ENCODE data around the gene PCDHB9.
"Not testable (repeated sequence)": the region's sequence is repeated elsewhere in the genome, so short reads cannot be mapped to it uniquely, and the experiment has no call there.

The PCDHB9 gene

DNA sequence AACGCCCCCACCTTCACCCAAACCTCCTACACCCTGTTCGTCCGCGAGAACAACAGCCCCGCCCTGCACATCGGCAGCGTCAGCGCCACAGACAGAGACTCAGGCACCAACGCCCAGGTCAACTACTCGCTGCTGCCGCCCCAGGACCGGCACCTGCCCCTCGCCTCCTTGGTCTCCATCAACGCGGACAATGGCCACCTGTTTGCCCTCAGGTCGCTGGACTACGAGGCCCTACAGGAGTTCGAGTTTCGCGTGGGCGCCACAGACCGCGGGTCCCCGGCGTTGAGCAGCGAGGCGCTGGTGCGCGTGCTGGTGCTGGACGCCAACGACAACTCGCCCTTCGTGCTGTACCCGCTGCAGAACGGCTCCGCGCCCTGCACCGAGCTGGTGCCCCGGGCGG lies 37.9 kb downstream of the PCDHB9 start:
- ATAC-seq (replicated peaks; ENCODE audit: extremely low read depth, poor library complexity, severe bottlenecking); H3K4me3 Mint-ChIP-seq; H3K36me3 Mint-ChIP-seq (ENCODE audit: insufficient read depth); H3K4me1 Mint-ChIP-seq; DNase-seq (ENCODE audit: low spot score in 2 of 2); H3K9me3 Mint-ChIP-seq; H3K27ac Mint-ChIP-seq (ENCODE audit: low read depth): not testable (repeated sequence)
- H3K27me3 Mint-ChIP-seq, result peaks cover 45% of the 10 kb centered on the region

DNA sequence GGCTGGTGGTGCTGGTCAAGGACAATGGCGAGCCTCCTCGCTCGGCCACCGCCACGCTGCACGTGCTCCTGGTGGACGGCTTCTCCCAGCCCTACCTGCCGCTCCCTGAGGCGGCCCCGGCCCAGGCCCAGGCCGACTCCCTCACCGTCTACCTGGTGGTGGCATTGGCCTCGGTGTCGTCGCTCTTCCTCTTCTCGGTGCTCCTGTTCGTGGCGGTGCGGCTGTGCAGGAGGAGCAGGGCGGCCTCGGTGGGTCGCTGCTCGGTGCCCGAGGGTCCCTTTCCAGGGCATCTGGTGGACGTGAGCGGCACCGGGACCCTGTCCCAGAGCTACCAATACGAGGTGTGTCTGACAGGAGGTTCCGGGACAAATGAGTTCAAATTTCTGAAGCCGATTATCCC lies 38.5 kb downstream of the PCDHB9 start:
- peaks cover 40% of the 10 kb centered on the region for H3K27me3 Mint-ChIP-seq
- not testable (repeated sequence) for H3K36me3 Mint-ChIP-seq (ENCODE audit: insufficient read depth)

GRCh38 chr5:141234109-141234667 lies 47.2 kb downstream of the PCDHB9 start:
- no peak for ATAC-seq (replicated peaks; ENCODE audit: extremely low read depth, poor library complexity, severe bottlenecking)
- Mint-ChIP-seq H3K9me3 (peaks cover 17% of the 10 kb centered on the region), H3K27me3 (peaks cover 34% of the 10 kb centered on the region), H3K4me3 (no peak overlapping the region), H3K36me3 (ENCODE audit: insufficient read depth) (peaks cover 1% of the 10 kb centered on the region), H3K4me1 (no peaks in the 10 kb centered on the region), H3K27ac (ENCODE audit: low read depth) (no peak overlapping the region)
- DNase-seq (ENCODE audit: low spot score in 2 of 2), result no peak

More for the DNA sequence above, 38.5 kb downstream of the PCDHB9 start:
- DNase-seq (ENCODE audit: low spot score in 2 of 2); H3K4me3 Mint-ChIP-seq; H3K4me1 Mint-ChIP-seq; ATAC-seq (replicated peaks; ENCODE audit: extremely low read depth, poor library complexity, severe bottlenecking); H3K9me3 Mint-ChIP-seq; H3K27ac Mint-ChIP-seq (ENCODE audit: low read depth): not testable (repeated sequence)

DNA sequence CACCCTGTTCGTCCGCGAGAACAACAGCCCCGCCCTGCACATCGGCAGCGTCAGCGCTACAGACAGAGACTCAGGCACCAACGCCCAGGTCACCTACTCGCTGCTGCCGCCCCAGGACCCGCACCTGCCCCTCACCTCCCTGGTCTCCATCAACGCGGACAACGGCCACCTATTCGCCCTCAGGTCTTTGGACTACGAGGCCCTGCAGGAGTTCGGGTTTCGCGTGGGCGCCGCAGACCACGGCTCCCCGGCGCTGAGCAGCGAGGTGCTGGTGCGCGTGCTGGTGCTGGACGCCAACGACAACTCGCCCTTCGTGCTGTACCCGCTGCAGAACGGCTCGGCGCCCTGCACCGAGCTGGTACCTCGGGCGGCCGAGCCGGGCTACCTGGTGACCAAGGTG lies 49.0 kb downstream of the PCDHB9 start:
- H3K4me3 Mint-ChIP-seq; DNase-seq (ENCODE audit: low spot score in 2 of 2); H3K4me1 Mint-ChIP-seq; ATAC-seq (replicated peaks; ENCODE audit: extremely low read depth, poor library complexity, severe bottlenecking); H3K36me3 Mint-ChIP-seq (ENCODE audit: insufficient read depth); H3K27ac Mint-ChIP-seq (ENCODE audit: low read depth): not testable (repeated sequence)
- peaks cover 50% of the 10 kb centered on the region for H3K27me3 Mint-ChIP-seq
- peaks cover 24% of the 10 kb centered on the region for H3K9me3 Mint-ChIP-seq

GRCh38 chr5:141236516-141237313 lies 49.8 kb downstream of the PCDHB9 start:
- no peak for DNase-seq (ENCODE audit: low spot score in 2 of 2)
- Mint-ChIP-seq H3K4me1 (no peaks in the 10 kb centered on the region), H3K36me3 (ENCODE audit: insufficient read depth) (peaks cover 1% of the 10 kb centered on the region), H3K27ac (ENCODE audit: low read depth) (no peak overlapping the region), H3K27me3 (peaks cover 51% of the 10 kb centered on the region), H3K9me3 (peaks cover 24% of the 10 kb centered on the region), H3K4me3 (no peak overlapping the region)
- no peak for ATAC-seq (replicated peaks; ENCODE audit: extremely low read depth, poor library complexity, severe bottlenecking)

All from central memory CD8-positive, alpha-beta T cell (primary cell).